SK-N-SH (cell line): ENCODE results near the gene IWS1. TPM values are rescaled to one million over a fixed set of nuclear protein-coding genes. Genes with fewer than 3 reads are reported as not detected.
"Not testable (repeated sequence)": the region's sequence is repeated elsewhere in the genome, so short reads cannot be mapped to it uniquely, and the experiment has no call there.

Source experiments
- CTCF ChIA-PET: fragments of 300-600, 350-600 bp; formaldehyde crosslinking; extraction: SDS; loops from one replicate; lab custom pipeline; 2021; lab: Yijun Ruan, JAX
- POLR2A ChIA-PET: fragments of 350-600 bp; sonication (Branson Sonifier 250); formaldehyde crosslinking; extraction: SDS; loops from one replicate; lab custom pipeline; 2020; ENCODE audit warnings: antibody characterized with exemption, inconsistent platforms; lab: Yijun Ruan, JAX
- DNase-seq: peaks from one replicate; pipeline ENCODE4 v3.0.0; 2012
- H2AFZ ChIP-seq: fragments of 200-600 bp; sonication (generic); 2 replicates; pipeline ENCODE4 v1.8.1; 2016; ENCODE audit warnings: antibody characterized with exemption, mild to moderate bottlenecking, low read depth
- H3F3A ChIP-seq: fragments of 200-600 bp; sonication (generic); replicated peaks from 2 replicates; pipeline ENCODE3; 2016; ENCODE audit warnings: antibody characterized with exemption, mild to moderate bottlenecking; ENCODE audit not compliant: insufficient read depth
- H3K27ac ChIP-seq, 2 experiments: fragments of 200-500 bp in 1 of 2; fragments of 200-600 bp in 1 of 2; sonication (Bioruptor generic) in 1 of 2; sonication (generic), shearing (Covaris generic) in 1 of 2; 2 replicates each; pipeline versions ENCODE4 v1.5.1 to v1.6.1; 2014 to 2016; ENCODE audit warnings: low read depth in 2 of 2, inconsistent platforms in 1 of 2, low read length in 1 of 2, mild to moderate bottlenecking in 1 of 2, mixed read lengths in 1 of 2
- H3K27me3 ChIP-seq: fragments of 200-600 bp; sonication (generic), shearing (Covaris generic); 2 replicates; pipeline ENCODE4 v1.6.1; 2016; ENCODE audit warnings: mixed run types; ENCODE audit not compliant: insufficient read depth
- H3K36me3 ChIP-seq, 2 experiments: fragments of 200-500 bp in 1 of 2; fragments of 200-600 bp in 1 of 2; sonication (Bioruptor generic) in 1 of 2; sonication (generic) in 1 of 2; replicated peaks in 1 of 2; 2 replicates each; pipeline versions ENCODE3 to v1.5.1; 2014 to 2016; ENCODE audit warnings: low read length in 1 of 2, mild to moderate bottlenecking in 1 of 2; ENCODE audit not compliant: insufficient read depth in 2 of 2, control insufficient read depth in 1 of 2
- H3K4me1 ChIP-seq, 2 experiments: fragments of 200-500 bp in 1 of 2; fragments of 200-600 bp in 1 of 2; sonication (Bioruptor generic) in 1 of 2; sonication (generic), shearing (Covaris generic) in 1 of 2; 2 replicates each; pipeline versions ENCODE4 v1.5.1 to v1.6.1; 2014 to 2016; ENCODE audit warnings: low read depth in 1 of 2, low read length in 1 of 2, mixed run types in 1 of 2; ENCODE audit not compliant: insufficient read depth in 2 of 2, control insufficient read depth in 1 of 2
- H3K4me2 ChIP-seq: fragments of 200-600 bp; sonication (generic), shearing (Covaris generic); 2 replicates; pipeline ENCODE4 v1.6.1; 2017; ENCODE audit warnings: mixed run types
- H3K4me3 ChIP-seq, 2 experiments: fragments of 200-500 bp in 1 of 2; fragments of 200-600 bp in 1 of 2; sonication (Bioruptor generic) in 1 of 2; sonication (generic), shearing (Covaris generic) in 1 of 2; 2 replicates each; pipeline versions ENCODE4 v1.5.1 to v1.8.1; 2014 to 2016; ENCODE audit warnings: low read depth in 2 of 2, inconsistent platforms in 1 of 2, low read length in 1 of 2, mild to moderate bottlenecking in 1 of 2, mixed read lengths in 1 of 2, moderate library complexity in 1 of 2
- H3K79me2 ChIP-seq: fragments of 200-600 bp; sonication (generic); 2 replicates; pipeline ENCODE4 v1.8.1; 2017; ENCODE audit warnings: mild to moderate bottlenecking; ENCODE audit not compliant: insufficient read depth
- H3K9ac ChIP-seq: fragments of 200-600 bp; sonication (generic); 2 replicates; pipeline ENCODE4 v1.6.1; 2017; ENCODE audit warnings: mixed run types
- H3K9me2 ChIP-seq: fragments of 200-600 bp; sonication (generic); 2 replicates; pipeline ENCODE4 v1.6.1; 2017; ENCODE audit warnings: mixed run types
- H3K9me3 ChIP-seq: fragments of 200-600 bp; sonication (generic); 2 replicates; pipeline ENCODE4 v1.6.1; 2017; ENCODE audit warnings: mixed run types, mild to moderate bottlenecking, moderate library complexity
- H4K20me1 ChIP-seq: fragments of 200-600 bp; sonication (generic); 2 replicates; pipeline ENCODE4 v1.6.1; 2017; ENCODE audit warnings: mild to moderate bottlenecking, mixed run types; ENCODE audit not compliant: insufficient read depth
- ELF1 ChIP-seq: IDR thresholded peaks from 2 replicates; pipeline ENCODE4 v1.4.0; 2012
- FOXJ3 ChIP-seq: sonication (generic); formaldehyde crosslinking; IDR thresholded peaks from 2 replicates; pipeline ENCODE4 v1.5.1; 2020; ENCODE audit warnings: mild to moderate bottlenecking, missing genetic modification reagents
- FOXM1 ChIP-seq: IDR thresholded peaks from 2 replicates; pipeline ENCODE4 v1.4.0; 2012; ENCODE audit warnings: low read depth, mild to moderate bottlenecking
- GABPA ChIP-seq: IDR thresholded peaks from 2 replicates; pipeline ENCODE4 v1.4.0; 2012; ENCODE audit warnings: low read depth, mild to moderate bottlenecking
- POLR2AphosphoS5 ChIP-seq: IDR thresholded peaks from 2 replicates; pipeline ENCODE4 v1.6.1; 2012; ENCODE audit warnings: low read depth, low read length
- RFX5 ChIP-seq: IDR thresholded peaks from 2 replicates; pipeline ENCODE4 v1.6.1; 2012; ENCODE audit warnings: mild to moderate bottlenecking, improper control_type of control experiment, low read length
- TEAD4 ChIP-seq: IDR thresholded peaks from 2 replicates; pipeline ENCODE4 v1.4.0; 2012; ENCODE audit warnings: mild to moderate bottlenecking, borderline replicate concordance; ENCODE audit not compliant: insufficient read depth
- WGBS: methylation state at CpG from one replicate; pipeline ENCODE4 v1.1.6; 2017; ENCODE audit warnings: low lambda C conversion rate; 5-methylcytosine and 5-hydroxymethylcytosine counted together
- polyA plus RNA-seq, 3 experiments: library from polyadenylated mRNA; depleted of rRNA; stranded (reverse); fragments of >200 nt; gene quantifications; 2 replicates each; pipeline ENCODE4 v1.2.3, GENCODE V29; 2012
- TF ChIP-seq, protein P1 (sequence below): IDR thresholded peaks from 2 replicates; pipeline ENCODE4 v1.4.0; 2012; ENCODE audit warnings: low read depth
- TF ChIP-seq, protein P2 (sequence below): IDR thresholded peaks from 2 replicates; pipeline ENCODE4 v1.4.0; 2012; ENCODE audit warnings: low read depth, borderline replicate concordance

Gene IWS1
- polyA plus RNA-seq, 1 of the 3 experiments (the other 2 are of a cell fraction): 24.6 TPM

DNA sequence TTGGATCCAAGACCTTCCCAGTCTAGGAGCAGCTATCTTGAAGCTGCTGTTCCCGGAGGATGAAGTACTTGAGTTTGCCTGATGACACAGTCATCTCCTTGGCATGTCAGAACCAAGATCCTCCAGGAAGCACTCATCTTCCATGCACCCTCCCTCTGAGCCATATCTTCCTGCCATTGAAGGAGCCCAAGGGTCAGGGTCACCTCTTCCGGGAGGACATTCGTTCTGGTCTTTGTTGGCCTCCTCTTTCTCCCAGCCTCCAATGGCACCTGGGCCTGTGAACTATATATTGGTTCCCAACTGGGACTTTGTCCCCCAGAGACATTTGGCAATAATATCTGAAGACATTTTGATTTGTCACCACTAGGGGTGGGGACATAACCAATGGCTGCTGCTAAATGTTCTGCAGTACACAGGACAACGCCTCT is 4.9 kb upstream of the IWS1 start (continued):
- TF ChIP-seq FOXJ3 (CRISPR knock-in tag) (no peak), GABPA (no peak), POLR2AphosphoS5 (no peak)

DNA sequence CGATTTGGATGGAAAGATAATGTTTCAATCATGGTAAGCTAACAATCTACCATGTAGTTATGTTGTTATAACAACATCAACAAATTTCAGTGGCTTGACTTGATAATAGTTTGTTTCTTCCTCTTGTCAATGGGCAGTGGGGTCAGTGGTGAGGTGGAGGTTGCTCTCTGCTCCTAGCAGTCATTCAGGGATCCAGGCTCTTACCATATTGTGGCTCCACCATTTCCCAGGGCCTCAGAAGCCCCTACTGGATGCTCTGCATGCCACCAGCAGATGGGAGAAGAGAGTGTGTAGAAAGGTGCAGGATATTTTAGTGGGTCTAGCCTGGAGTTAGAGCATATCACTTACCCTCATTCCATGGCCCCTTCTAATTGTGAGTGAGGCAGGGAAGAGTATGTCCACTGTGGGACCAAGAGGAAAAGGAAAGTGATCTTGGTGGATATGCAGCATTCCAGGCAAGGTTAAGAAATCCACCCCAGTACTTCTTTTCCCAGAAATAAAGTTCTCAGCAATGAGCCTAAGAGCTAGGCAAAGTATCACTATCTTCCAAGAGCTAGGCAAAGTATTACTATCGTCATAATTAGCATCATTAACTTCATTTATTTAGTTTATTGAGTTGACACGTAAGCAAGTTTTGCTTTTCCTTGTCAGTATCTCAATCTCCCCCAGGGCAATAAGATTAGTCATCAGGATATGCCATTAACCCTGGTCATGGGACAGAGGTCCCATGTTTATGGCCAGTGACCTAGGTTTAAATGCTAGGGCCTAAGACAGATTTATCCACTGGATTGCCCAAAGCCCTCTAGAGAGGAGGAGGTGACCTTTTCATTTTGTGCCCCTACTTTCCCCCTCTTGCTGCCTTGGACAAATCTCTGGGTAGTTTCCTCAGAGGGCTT is 4.2 kb upstream of the IWS1 start:
- Histone ChIP-seq H3K27ac (no peak overlapping the region), H3K79me2 (peaks cover 7% of the 10 kb centered on the region), H3K27me3 (peaks cover 26% of the 10 kb centered on the region; the same call in 1 of the 2 replicates), H3K4me3 (no peak overlapping the region), H3K9me3 (no peaks in the 10 kb centered on the region), H3K9me2 (no peaks in the 10 kb centered on the region), H3K4me1 (peaks cover 0 to 6% of the 10 kb centered on the region in 2 experiments; a peak in 2 of 4 replicates), H3K36me3 (no peaks in the 10 kb centered on the region), H4K20me1 (no peaks in the 10 kb centered on the region), H2AFZ (no peak overlapping the region), H3K9ac (no peak overlapping the region), H3F3A (no peaks in the 10 kb centered on the region), H3K4me2 (no peak overlapping the region)
- ChIA-PET POLR2A (no interaction called here), CTCF (interaction anchor here (1.1 kb wide), 1 partner anchor 61 kb away, joined by 3 read pairs; no protein-coding TSS in a partner anchor)
- DNase-seq: no peak
- TF ChIP-seq FOXM1 (no peak), RFX5 (no peak), TEAD4 (no peak), ELF1 (no peak)
- TF ChIP-seq, protein P1, sequence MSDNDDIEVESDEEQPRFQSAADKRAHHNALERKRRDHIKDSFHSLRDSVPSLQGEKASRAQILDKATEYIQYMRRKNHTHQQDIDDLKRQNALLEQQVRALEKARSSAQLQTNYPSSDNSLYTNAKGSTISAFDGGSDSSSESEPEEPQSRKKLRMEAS: no peak
- TF ChIP-seq, protein P2, sequence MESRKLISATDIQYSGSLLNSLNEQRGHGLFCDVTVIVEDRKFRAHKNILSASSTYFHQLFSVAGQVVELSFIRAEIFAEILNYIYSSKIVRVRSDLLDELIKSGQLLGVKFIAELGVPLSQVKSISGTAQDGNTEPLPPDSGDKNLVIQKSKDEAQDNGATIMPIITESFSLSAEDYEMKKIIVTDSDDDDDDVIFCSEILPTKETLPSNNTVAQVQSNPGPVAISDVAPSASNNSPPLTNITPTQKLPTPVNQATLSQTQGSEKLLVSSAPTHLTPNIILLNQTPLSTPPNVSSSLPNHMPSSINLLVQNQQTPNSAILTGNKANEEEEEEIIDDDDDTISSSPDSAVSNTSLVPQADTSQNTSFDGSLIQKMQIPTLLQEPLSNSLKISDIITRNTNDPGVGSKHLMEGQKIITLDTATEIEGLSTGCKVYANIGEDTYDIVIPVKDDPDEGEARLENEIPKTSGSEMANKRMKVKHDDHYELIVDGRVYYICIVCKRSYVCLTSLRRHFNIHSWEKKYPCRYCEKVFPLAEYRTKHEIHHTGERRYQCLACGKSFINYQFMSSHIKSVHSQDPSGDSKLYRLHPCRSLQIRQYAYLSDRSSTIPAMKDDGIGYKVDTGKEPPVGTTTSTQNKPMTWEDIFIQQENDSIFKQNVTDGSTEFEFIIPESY: no peak
- 41% methylated on average over 3 of the region's 3 CpGs for WGBS

DNA sequence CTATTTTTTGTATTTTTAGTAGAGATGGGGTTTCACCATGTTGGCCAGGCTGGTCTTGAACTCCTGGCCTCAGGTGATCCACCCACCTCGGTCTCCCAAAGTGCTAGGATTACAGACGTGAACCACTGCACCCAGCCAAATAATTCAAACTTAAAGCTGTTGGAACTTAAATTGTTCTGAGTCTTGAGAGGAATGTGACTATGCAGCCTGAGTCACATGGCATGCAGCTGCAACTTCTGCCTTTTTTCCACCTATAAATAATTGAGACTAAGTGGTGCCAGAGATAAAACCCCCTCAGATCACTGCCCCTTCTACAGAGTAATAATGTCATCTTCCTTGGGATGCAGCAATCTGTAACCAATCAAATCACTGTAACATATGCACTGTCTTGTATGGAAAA is 3.1 kb upstream of the IWS1 start:
- H3K4me3 ChIP-seq, H3K27ac ChIP-seq, H3K4me2 ChIP-seq, H3K9ac ChIP-seq, H3K9me3 ChIP-seq, H4K20me1 ChIP-seq, POLR2A ChIA-PET, H3K9me2 ChIP-seq, DNase-seq, H3K36me3 ChIP-seq, H3F3A ChIP-seq, H2AFZ ChIP-seq: not testable (repeated sequence)
- Histone ChIP-seq H3K79me2 (peaks cover 18% of the 10 kb centered on the region), H3K27me3 (peaks cover 22% of the 10 kb centered on the region; the same call in 1 of the 2 replicates), H3K4me1 (peaks cover 0 to 10% of the 10 kb centered on the region in 2 experiments; a peak in 2 of 4 replicates)
- 59% methylated on average over 2 of the region's 2 CpGs for WGBS
- CTCF ChIA-PET: interaction anchor here (1.3 kb wide), 1 partner anchor 50 kb away, joined by 3 read pairs; no protein-coding TSS in a partner anchor
